ENCODE data around the gene AFAP1.

Gene AFAP1

GRCh38 chr4:7822137-7822505 is 117.5 kb downstream of the AFAP1 start:
- no peak for TF ChIP-seq CTCF (IDR thresholded peaks at IDR 0.05; ENCODE audit: extremely low read depth, missing control alignments)
- DNase-seq (ENCODE audit: low spot score), result no peak

GRCh38 chr4:7821245-7822136 is 118.2 kb downstream of the AFAP1 start:
- TF ChIP-seq CTCF (IDR thresholded peaks at IDR 0.05; ENCODE audit: extremely low read depth, missing control alignments), result no peak
- DNase-seq (ENCODE audit: low spot score), result no peak

- DNase-seq (ENCODE audit: low spot score), result no peak
These were observed 119.4 kb downstream of the AFAP1 start for GRCh38 chr4:7820031-7820818.

GRCh38 chr4:7819446-7819845 is 120.2 kb downstream of the AFAP1 start:
- TF ChIP-seq CTCF (IDR thresholded peaks at IDR 0.05; ENCODE audit: extremely low read depth, missing control alignments), result no peak
- DNase-seq (ENCODE audit: low spot score), result no peak

More at GRCh38 chr4:7820031-7820818, 119.4 kb downstream of the AFAP1 start:
- no peak for TF ChIP-seq CTCF (IDR thresholded peaks at IDR 0.05; ENCODE audit: extremely low read depth, missing control alignments)

- no peak for TF ChIP-seq CTCF (IDR thresholded peaks at IDR 0.05; ENCODE audit: extremely low read depth, missing control alignments)
These were observed 121.2 kb downstream of the AFAP1 start for GRCh38 chr4:7818399-7818911.

GRCh38 chr4:7817877-7818398 is 121.7 kb downstream of the AFAP1 start:
- no peak for TF ChIP-seq CTCF (IDR thresholded peaks at IDR 0.05; ENCODE audit: extremely low read depth, missing control alignments)
- no peak for DNase-seq (ENCODE audit: low spot score)

More at GRCh38 chr4:7818399-7818911, 121.2 kb downstream of the AFAP1 start:
- no peak for DNase-seq (ENCODE audit: low spot score)
